ENCODE data around the gene RPL13A. TPM values are rescaled to one million over a fixed set of nuclear protein-coding genes. Genes with fewer than 3 reads are reported as not detected.
"Not testable (repeated sequence)": the region's sequence is repeated elsewhere in the genome, so short reads cannot be mapped to it uniquely, and the experiment has no call there.

The RPL13A gene
- total RNA-seq, 1 donor from 2014 or later = 3,501 TPM

- no peak overlapping the region for H3K4me3 ChIP-seq (ENCODE audit: low read depth, low read length)
- peaks cover 38% of the 10 kb centered on the region for H3K27me3 ChIP-seq (ENCODE audit: control insufficient read depth, insufficient read depth, low read length)
- FAIRE-seq = no peak
These were observed 45.5 kb upstream of the RPL13A start for GRCh38 chr19:49441960-49442350.

GRCh38 chr19:49442354-49442753 is 45.1 kb upstream of the RPL13A start:
- no peak for DNase-seq (ENCODE audit: low read depth)
- no peak for FAIRE-seq
- Histone ChIP-seq H3K4me3 (ENCODE audit: low read depth, low read length) (peak overlapping the region; percentile 71), H3K27me3 (ENCODE audit: control insufficient read depth, insufficient read depth, low read length) (peaks cover 36% of the 10 kb centered on the region), H3K36me3 (ENCODE audit: control insufficient read depth, insufficient read depth, low read length) (peaks cover 9% of the 10 kb centered on the region)
- TF ChIP-seq CTCF (IDR thresholded peaks at IDR 0.05; ENCODE audit: insufficient read depth, low read length, severe bottlenecking) = no peak

More at GRCh38 chr19:49441960-49442350, 45.5 kb upstream of the RPL13A start:
- no peak for DNase-seq (ENCODE audit: low read depth)
- TF ChIP-seq CTCF (IDR thresholded peaks at IDR 0.05; ENCODE audit: insufficient read depth, low read length, severe bottlenecking) = no peak
- peaks cover 5% of the 10 kb centered on the region for H3K36me3 ChIP-seq (ENCODE audit: control insufficient read depth, insufficient read depth, low read length)

GRCh38 chr19:49442771-49443365 is 44.5 kb upstream of the RPL13A start:
- Histone ChIP-seq H3K36me3 (ENCODE audit: control insufficient read depth, insufficient read depth, low read length) (peaks cover 9% of the 10 kb centered on the region), H3K4me3 (ENCODE audit: low read depth, low read length) (peak overlapping the region; percentile 71), H3K27me3 (ENCODE audit: control insufficient read depth, insufficient read depth, low read length) (peaks cover 31% of the 10 kb centered on the region)
- no peak for TF ChIP-seq CTCF (IDR thresholded peaks at IDR 0.05; ENCODE audit: insufficient read depth, low read length, severe bottlenecking)
- no peak for FAIRE-seq
- DNase-seq (ENCODE audit: low read depth) = peak; percentile 77

- TF ChIP-seq CTCF (IDR thresholded peaks at IDR 0.05; ENCODE audit: insufficient read depth, low read length, severe bottlenecking) = peak; percentile 91
- DNase-seq (ENCODE audit: low read depth) (peak; percentile 78), FAIRE-seq (peak; percentile 64)
- Histone ChIP-seq H3K36me3 (ENCODE audit: control insufficient read depth, insufficient read depth, low read length) (peaks cover 15% of the 10 kb centered on the region), H3K4me3 (ENCODE audit: low read depth, low read length) (peak overlapping the region; percentile 71), H3K27me3 (ENCODE audit: control insufficient read depth, insufficient read depth, low read length) (peaks cover 25% of the 10 kb centered on the region)
These were observed 43.9 kb upstream of the RPL13A start for GRCh38 chr19:49443366-49444099.

GRCh38 chr19:49444100-49444700 is 43.2 kb upstream of the RPL13A start:
- H3K4me3 ChIP-seq (ENCODE audit: low read depth, low read length); FAIRE-seq; DNase-seq (ENCODE audit: low read depth): not testable (repeated sequence)
- peaks cover 19% of the 10 kb centered on the region for H3K27me3 ChIP-seq (ENCODE audit: control insufficient read depth, insufficient read depth, low read length)
- peaks cover 15% of the 10 kb centered on the region for H3K36me3 ChIP-seq (ENCODE audit: control insufficient read depth, insufficient read depth, low read length)

- peaks cover 15% of the 10 kb centered on the region for H3K36me3 ChIP-seq (ENCODE audit: control insufficient read depth, insufficient read depth, low read length)
- no peak overlapping the region for H3K4me3 ChIP-seq (ENCODE audit: low read depth, low read length)
- no peak for FAIRE-seq
- TF ChIP-seq CTCF (IDR thresholded peaks at IDR 0.05; ENCODE audit: insufficient read depth, low read length, severe bottlenecking) = no peak
- DNase-seq (ENCODE audit: low read depth) = no peak
- peaks cover 8% of the 10 kb centered on the region for H3K27me3 ChIP-seq (ENCODE audit: control insufficient read depth, insufficient read depth, low read length)
These were observed 41.4 kb upstream of the RPL13A start for GRCh38 chr19:49445997-49446396.

Measured in bronchial epithelial cell (primary cell).